Endodermal cell (in vitro differentiated cells): Measurements from ENCODE around the gene PPIP5K2. TPM values are rescaled to one million over a fixed set of nuclear protein-coding genes. Genes with fewer than 3 reads are reported as not detected.

Experiments
- DNase-seq: peaks from one replicate; pipeline ENCODE4 v3.0.0-alpha.2; 2017
- H3K27ac ChIP-seq: 2 replicates; pipeline ENCODE4 v1.5.1; 2013; ENCODE audit warnings: mild to moderate bottlenecking, low read depth, low read length, moderate library complexity
- H3K27me3 ChIP-seq: 2 replicates; pipeline ENCODE4 v1.6.1; 2013; ENCODE audit warnings: mild to moderate bottlenecking, low read length, moderate library complexity; ENCODE audit not compliant: insufficient read depth, control insufficient read depth, poor library complexity, severe bottlenecking
- H3K36me3 ChIP-seq: 2 replicates; pipeline ENCODE4 v1.7.0; 2013; ENCODE audit warnings: mild to moderate bottlenecking, low read length, moderate library complexity; ENCODE audit not compliant: control insufficient read depth, insufficient read depth
- H3K4me1 ChIP-seq: one replicate; pipeline ENCODE4 v1.7.0; 2013; ENCODE audit warnings: low read length; ENCODE audit not compliant: control insufficient read depth, insufficient read depth
- H3K4me3 ChIP-seq: 2 replicates; pipeline ENCODE4 v1.5.1; 2013; ENCODE audit warnings: mild to moderate bottlenecking, low read length, moderate library complexity
- H3K9ac ChIP-seq: 2 replicates; pipeline ENCODE4 v1.6.1; 2013; ENCODE audit warnings: mild to moderate bottlenecking, low read length, moderate library complexity; ENCODE audit not compliant: poor library complexity, severe bottlenecking; ENCODE audit errors: extremely low read depth
- H3K9me3 ChIP-seq: 2 replicates; pipeline ENCODE4 v1.6.1; 2013; ENCODE audit warnings: mild to moderate bottlenecking, low read length, moderate library complexity; ENCODE audit not compliant: control insufficient read depth
- H3K27ac Mint-ChIP-seq: 2 replicates; pipeline ENCODE4 v1.8.0; 2020; ENCODE audit warnings: mixed read lengths
- H3K27me3 Mint-ChIP-seq: 2 replicates; pipeline ENCODE4 v1.8.0; 2021; ENCODE audit warnings: mild to moderate bottlenecking, mixed read lengths; ENCODE audit not compliant: insufficient read depth
- H3K36me3 Mint-ChIP-seq: 2 replicates; pipeline ENCODE4 v1.8.0; 2020; ENCODE audit warnings: low read depth, mixed read lengths
- H3K4me1 Mint-ChIP-seq: 2 replicates; pipeline ENCODE4 v1.8.0; 2020; ENCODE audit warnings: mixed read lengths
- H3K4me3 Mint-ChIP-seq: 2 replicates; pipeline ENCODE4 v1.8.0; 2020; ENCODE audit warnings: mild to moderate bottlenecking, moderate library complexity, mixed read lengths
- H3K9me3 Mint-ChIP-seq: 2 replicates; pipeline ENCODE4 v1.8.0; 2020; ENCODE audit warnings: mild to moderate bottlenecking, mixed read lengths
- WGBS, 2 experiments: methylation state at CpG; one replicate each; pipeline versions ENCODE4 v1.1.5 to v1.1.7; 2013; ENCODE audit warnings: missing lambda C conversion rate in 2 of 2, mixed read lengths in 1 of 2; ENCODE audit not compliant: insufficient coverage in 1 of 2, insufficient read length in 1 of 2; 5-methylcytosine and 5-hydroxymethylcytosine counted together
- total RNA-seq, 2 donors: library from RNA; stranded (reverse); fragmentation: NEBNext Ultra II Directional in 1 of 2; extraction: Animal tissue kit (Norgen Biotek cat#: 25700) in 1 of 2; gene quantifications; 2 replicates in 1 of 2; 3 replicates in 1 of 2; pipeline ENCODE4 v1.2.1, GENCODE V29; 2021
- TF ChIP-seq, protein P1 (sequence below): fragments of 200-600 bp; sonication (generic); conservative IDR thresholded peaks from 2 replicates; pipeline ENCODE4 v1.5.0; 2021; ENCODE audit warnings: antibody characterized with exemption, mild to moderate bottlenecking

Gene PPIP5K2
- total RNA-seq, 2 donors from 2014 or later = 67.1 to 68.0 TPM

DNA sequence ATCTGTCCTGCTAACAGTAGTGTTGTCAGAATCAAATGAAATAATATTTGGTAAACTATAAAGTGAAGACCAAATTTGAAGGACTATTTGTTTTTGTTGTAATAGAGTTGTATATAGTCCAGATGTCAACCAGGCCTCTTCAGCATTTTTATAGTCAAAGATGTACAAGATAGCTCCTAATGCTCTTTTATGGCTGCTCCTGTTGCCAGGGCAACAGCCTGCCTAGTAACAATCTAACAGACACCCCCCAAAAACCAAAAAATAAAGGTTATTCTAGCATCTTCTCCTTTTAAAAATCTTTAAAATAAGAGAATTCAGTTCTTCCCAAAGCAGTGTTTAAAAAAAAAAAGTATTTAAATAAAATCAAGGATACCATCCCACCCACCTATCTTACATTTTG is 89.0 kb downstream of the PPIP5K2 start:
- no peaks in the 10 kb centered on the region for H3K27me3 Mint-ChIP-seq
- no peak overlapping the region for H3K4me3 ChIP-seq
- no peak overlapping the region for H3K27ac Mint-ChIP-seq
- no peaks in the 10 kb centered on the region for H3K9me3 ChIP-seq
- TF ChIP-seq, protein P1, sequence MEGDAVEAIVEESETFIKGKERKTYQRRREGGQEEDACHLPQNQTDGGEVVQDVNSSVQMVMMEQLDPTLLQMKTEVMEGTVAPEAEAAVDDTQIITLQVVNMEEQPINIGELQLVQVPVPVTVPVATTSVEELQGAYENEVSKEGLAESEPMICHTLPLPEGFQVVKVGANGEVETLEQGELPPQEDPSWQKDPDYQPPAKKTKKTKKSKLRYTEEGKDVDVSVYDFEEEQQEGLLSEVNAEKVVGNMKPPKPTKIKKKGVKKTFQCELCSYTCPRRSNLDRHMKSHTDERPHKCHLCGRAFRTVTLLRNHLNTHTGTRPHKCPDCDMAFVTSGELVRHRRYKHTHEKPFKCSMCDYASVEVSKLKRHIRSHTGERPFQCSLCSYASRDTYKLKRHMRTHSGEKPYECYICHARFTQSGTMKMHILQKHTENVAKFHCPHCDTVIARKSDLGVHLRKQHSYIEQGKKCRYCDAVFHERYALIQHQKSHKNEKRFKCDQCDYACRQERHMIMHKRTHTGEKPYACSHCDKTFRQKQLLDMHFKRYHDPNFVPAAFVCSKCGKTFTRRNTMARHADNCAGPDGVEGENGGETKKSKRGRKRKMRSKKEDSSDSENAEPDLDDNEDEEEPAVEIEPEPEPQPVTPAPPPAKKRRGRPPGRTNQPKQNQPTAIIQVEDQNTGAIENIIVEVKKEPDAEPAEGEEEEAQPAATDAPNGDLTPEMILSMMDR = no peak
- peaks cover 8% of the 10 kb centered on the region for H3K4me1 Mint-ChIP-seq
- no peak overlapping the region for H3K4me3 Mint-ChIP-seq
- H3K36me3 ChIP-seq = no peaks in the 10 kb centered on the region
- H3K36me3 Mint-ChIP-seq = peaks cover 9% of the 10 kb centered on the region
- H3K4me1 ChIP-seq = no peaks in the 10 kb centered on the region
- H3K9ac ChIP-seq = no peak overlapping the region
- H3K27me3 ChIP-seq = no peaks in the 10 kb centered on the region
- no peak overlapping the region for H3K27ac ChIP-seq
- no peaks in the 10 kb centered on the region for H3K9me3 Mint-ChIP-seq
- no peak for DNase-seq

DNA sequence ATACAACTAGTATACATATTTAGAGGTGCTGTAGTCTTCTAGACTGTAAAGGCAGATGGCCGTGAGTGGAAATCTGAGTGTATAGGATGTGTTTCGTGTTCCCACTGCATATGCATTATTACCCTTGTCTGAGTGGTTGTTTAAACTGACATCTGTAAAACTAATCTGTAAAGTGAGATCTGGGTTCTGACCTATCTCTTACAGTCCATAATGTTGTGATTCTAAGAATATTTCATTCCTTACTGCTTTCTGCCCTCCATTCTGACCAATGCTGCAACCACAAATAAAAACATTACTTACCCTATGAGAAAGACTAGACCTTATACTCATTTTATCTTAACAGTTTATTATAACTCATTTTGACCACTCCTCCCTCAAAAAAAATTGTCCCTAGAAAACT is 90.9 kb downstream of the PPIP5K2 start:
- Mint-ChIP-seq H3K9me3 (no peaks in the 10 kb centered on the region), H3K4me3 (no peak overlapping the region)
- TF ChIP-seq, protein P1 = no peak

GRCh38 chr5:103211576-103212561 is 91.8 kb downstream of the PPIP5K2 start:
- TF ChIP-seq, protein P1 = no peak
- DNase-seq = no peak
- WGBS, 2 experiments = 88 to 89% methylated on average over 1 to 2 of the region's 2 CpGs
- no peaks in the 10 kb centered on the region for H3K36me3 Mint-ChIP-seq
- no peaks in the 10 kb centered on the region for H3K27me3 Mint-ChIP-seq
- no peak overlapping the region for H3K27ac Mint-ChIP-seq
- no peak overlapping the region for H3K4me3 Mint-ChIP-seq
- H3K9ac ChIP-seq = no peak overlapping the region
- H3K4me1 Mint-ChIP-seq = peaks cover 8% of the 10 kb centered on the region
- H3K4me3 ChIP-seq = no peak overlapping the region
- no peaks in the 10 kb centered on the region for H3K4me1 ChIP-seq
- no peaks in the 10 kb centered on the region for H3K36me3 ChIP-seq
- H3K9me3 Mint-ChIP-seq = no peaks in the 10 kb centered on the region
- no peak overlapping the region for H3K27ac ChIP-seq
- H3K27me3 ChIP-seq = no peaks in the 10 kb centered on the region
- H3K9me3 ChIP-seq = no peaks in the 10 kb centered on the region

More for the DNA sequence above, 90.9 kb downstream of the PPIP5K2 start:
- 67 to 93% methylated on average over 1 to 2 of the region's 2 CpGs for WGBS, 2 experiments
- Histone ChIP-seq H3K27ac (no peak overlapping the region), H3K9ac (no peak overlapping the region), H3K9me3 (no peaks in the 10 kb centered on the region), H3K27me3 (no peaks in the 10 kb centered on the region), H3K4me3 (no peak overlapping the region), H3K4me1 (no peaks in the 10 kb centered on the region), H3K36me3 (no peaks in the 10 kb centered on the region)
- Mint-ChIP-seq H3K27ac (no peak overlapping the region), H3K4me1 (peaks cover 8% of the 10 kb centered on the region), H3K27me3 (no peaks in the 10 kb centered on the region), H3K36me3 (peaks cover 2% of the 10 kb centered on the region)
- DNase-seq = no peak
